Measurements from ENCODE around the gene FOSL2. TPM values are rescaled to one million over a fixed set of nuclear protein-coding genes. Genes with fewer than 3 reads are reported as not detected.

FOSL2 gene
- total and polyA plus RNA-seq, 2 donors (not counting 1 experiment from before 2014, with no cell fraction given): 2.5 to 37.7 TPM

DNA sequence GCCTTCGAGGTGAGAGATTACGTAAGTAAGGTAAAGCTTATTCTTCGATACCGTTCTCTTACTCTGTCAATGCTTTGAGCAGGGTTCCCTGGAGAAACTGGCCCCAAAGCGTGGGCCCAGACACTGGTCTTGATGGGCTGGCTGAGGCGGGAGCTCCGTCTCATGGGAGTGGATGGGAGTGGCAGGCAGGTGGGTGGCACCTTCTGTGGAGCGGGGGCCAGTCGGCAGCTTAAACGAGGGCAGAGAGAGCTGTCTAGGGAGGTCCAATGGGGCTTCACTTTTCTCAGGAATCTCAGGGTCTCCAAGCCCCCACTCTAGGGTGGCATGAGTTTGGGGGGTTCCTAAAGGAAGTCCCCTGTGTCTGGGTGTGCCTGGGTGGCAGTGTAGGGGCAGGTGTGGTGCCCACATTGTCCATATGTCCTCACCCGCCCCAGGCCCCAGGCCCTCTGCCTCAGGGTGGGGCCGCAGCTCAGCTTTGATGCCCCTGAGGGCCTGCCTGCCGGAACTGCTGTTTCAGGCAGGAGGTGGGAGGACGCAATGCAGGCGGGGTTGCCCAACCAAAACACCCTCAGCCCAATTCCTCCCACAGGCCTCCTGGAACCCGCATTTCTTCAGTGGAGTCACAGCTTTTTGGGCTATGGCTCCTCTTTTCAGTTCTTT lies 32.5 kb upstream of the FOSL2 start:
- no peaks in the 10 kb centered on the region for H3K79me2 ChIP-seq (ENCODE audit: control insufficient read depth, insufficient read depth, low read length)
- 68% methylated on average over 12 of the region's 16 CpGs for WGBS (ENCODE audit: insufficient coverage)
- H3K36me3 ChIP-seq (replicated peaks in 1 of 2; ENCODE audit: control extremely low read depth in 1 of 2, control insufficient read depth in 1 of 2, extremely low read depth in 1 of 2, insufficient read depth in 2 of 2, low read length in 1 of 2): no peaks in the 10 kb centered on the region
- H3K9me3 ChIP-seq (ENCODE audit: control extremely low read depth in 1 of 3, control insufficient read depth in 2 of 3, insufficient read depth in 1 of 3, low read length in 2 of 3): peaks cover 0 to 6% (median 0%) of the 10 kb centered on the region in 3 donors
- CTCF ChIA-PET: no interaction called here
- H3K27me3 ChIP-seq (replicated peaks in 1 of 4; ENCODE audit: control extremely low read depth in 1 of 4, control insufficient read depth in 3 of 4, insufficient read depth in 4 of 4, low read length in 3 of 4): peaks cover 0 to 7% (median 0%) of the 10 kb centered on the region in 4 experiments
- ATAC-seq (ENCODE audit: low read depth) (no peak), DNase-seq (no peak)
- H2AFZ ChIP-seq (ENCODE audit: insufficient read depth, low read depth, low read length, poor library complexity, severe bottlenecking): no peak overlapping the region
- Mint-ChIP-seq H3K27me3 (peaks cover 5% of the 10 kb centered on the region), H3K4me3 (no peak overlapping the region), H3K9me3 (ENCODE audit: insufficient read depth) (no peaks in the 10 kb centered on the region), H3K27ac (no peak overlapping the region), H3K4me1 (peaks cover 24% of the 10 kb centered on the region)
- H3K4me3 ChIP-seq (ENCODE audit: control extremely low read depth in 1 of 5, extremely low read depth in 1 of 5, insufficient read depth in 1 of 5, low read depth in 2 of 5, low read length in 4 of 5): no peak overlapping the region
- H3K4me2 ChIP-seq (replicated peaks; ENCODE audit: low read depth, low read length, poor library complexity, severe bottlenecking): peak overlapping the region; percentile 67
- POLR2A ChIA-PET: no interaction called here
- H3K9ac ChIP-seq (ENCODE audit: low read length): no peak overlapping the region
- no peak for TF ChIP-seq EZH2 (IDR thresholded peaks at IDR 0.05; ENCODE audit: borderline replicate concordance, insufficient read depth, low read depth, low read length, poor library complexity, severe bottlenecking)
- TF ChIP-seq, protein P1, sequence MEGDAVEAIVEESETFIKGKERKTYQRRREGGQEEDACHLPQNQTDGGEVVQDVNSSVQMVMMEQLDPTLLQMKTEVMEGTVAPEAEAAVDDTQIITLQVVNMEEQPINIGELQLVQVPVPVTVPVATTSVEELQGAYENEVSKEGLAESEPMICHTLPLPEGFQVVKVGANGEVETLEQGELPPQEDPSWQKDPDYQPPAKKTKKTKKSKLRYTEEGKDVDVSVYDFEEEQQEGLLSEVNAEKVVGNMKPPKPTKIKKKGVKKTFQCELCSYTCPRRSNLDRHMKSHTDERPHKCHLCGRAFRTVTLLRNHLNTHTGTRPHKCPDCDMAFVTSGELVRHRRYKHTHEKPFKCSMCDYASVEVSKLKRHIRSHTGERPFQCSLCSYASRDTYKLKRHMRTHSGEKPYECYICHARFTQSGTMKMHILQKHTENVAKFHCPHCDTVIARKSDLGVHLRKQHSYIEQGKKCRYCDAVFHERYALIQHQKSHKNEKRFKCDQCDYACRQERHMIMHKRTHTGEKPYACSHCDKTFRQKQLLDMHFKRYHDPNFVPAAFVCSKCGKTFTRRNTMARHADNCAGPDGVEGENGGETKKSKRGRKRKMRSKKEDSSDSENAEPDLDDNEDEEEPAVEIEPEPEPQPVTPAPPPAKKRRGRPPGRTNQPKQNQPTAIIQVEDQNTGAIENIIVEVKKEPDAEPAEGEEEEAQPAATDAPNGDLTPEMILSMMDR (IDR thresholded peaks at IDR 0.05): no peak
- no peaks in the 10 kb centered on the region for H4K20me1 ChIP-seq (ENCODE audit: control insufficient read depth, insufficient read depth, low read length, poor library complexity, severe bottlenecking)
- H3K27ac ChIP-seq (ENCODE audit: low read length in 2 of 2): no peak overlapping the region
- intact Hi-C loops (cut with micrococcal nuclease): no loop called here
- peaks cover 11 to 22% of the 10 kb centered on the region in 2 donors for H3K4me1 ChIP-seq (ENCODE audit: control insufficient read depth in 2 of 2, insufficient read depth in 2 of 2, low read length in 2 of 2)

DNA sequence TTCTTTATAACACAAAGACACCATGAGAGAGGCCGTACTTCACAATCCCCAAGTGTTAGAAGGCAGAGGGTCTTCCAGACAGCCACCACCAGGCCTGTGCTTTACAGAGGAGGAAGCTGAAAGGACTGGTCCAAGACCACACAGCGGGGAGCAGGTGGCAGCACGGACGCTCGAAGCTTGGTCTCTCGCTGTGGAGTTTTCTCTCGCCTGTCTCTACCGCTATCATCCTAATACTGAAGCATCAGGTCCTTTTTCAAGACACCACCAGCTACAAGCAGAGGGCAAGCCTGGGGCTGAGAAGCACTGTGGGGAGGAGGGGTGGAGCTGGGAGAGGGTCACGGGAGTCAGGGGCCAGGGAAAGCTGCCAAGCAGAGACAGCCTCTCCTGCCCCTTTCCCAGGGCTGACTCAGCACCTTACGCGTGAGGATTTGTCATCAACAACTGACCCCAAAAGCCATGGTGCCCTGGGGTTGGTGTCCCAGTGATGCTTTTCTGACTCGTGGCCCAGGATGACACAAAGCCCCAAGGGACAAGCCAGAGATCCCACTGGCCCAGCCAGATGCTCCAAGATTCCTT lies 31.9 kb upstream of the FOSL2 start:
- H3K9me3 Mint-ChIP-seq (ENCODE audit: insufficient read depth): no peaks in the 10 kb centered on the region
- intact Hi-C loops (cut with micrococcal nuclease): no loop called here

More for the DNA sequence above, 31.9 kb upstream of the FOSL2 start:
- H3K4me2 ChIP-seq (replicated peaks; ENCODE audit: low read depth, low read length, poor library complexity, severe bottlenecking): no peak overlapping the region
- CTCF ChIA-PET: no interaction called here
- Mint-ChIP-seq H3K4me1 (peaks cover 24% of the 10 kb centered on the region), H3K27me3 (peaks cover 5% of the 10 kb centered on the region), H3K27ac (no peak overlapping the region), H3K4me3 (no peak overlapping the region)
- H3K79me2 ChIP-seq (ENCODE audit: control insufficient read depth, insufficient read depth, low read length): no peaks in the 10 kb centered on the region
- H4K20me1 ChIP-seq (ENCODE audit: control insufficient read depth, insufficient read depth, low read length, poor library complexity, severe bottlenecking): no peaks in the 10 kb centered on the region
- peaks cover 0 to 7% (median 0%) of the 10 kb centered on the region in 4 experiments for H3K27me3 ChIP-seq (replicated peaks in 1 of 4; ENCODE audit: control extremely low read depth in 1 of 4, control insufficient read depth in 3 of 4, insufficient read depth in 4 of 4, low read length in 3 of 4)
- TF ChIP-seq, protein P1 (IDR thresholded peaks at IDR 0.05): no peak
- no peak for TF ChIP-seq EZH2 (IDR thresholded peaks at IDR 0.05; ENCODE audit: borderline replicate concordance, insufficient read depth, low read depth, low read length, poor library complexity, severe bottlenecking)
- DNase-seq (no peak), ATAC-seq (ENCODE audit: low read depth) (no peak)
- H3K27ac ChIP-seq (ENCODE audit: low read length in 2 of 2): no peak overlapping the region
- H3K9ac ChIP-seq (ENCODE audit: low read length): no peak overlapping the region
- 74% methylated on average over 4 of the region's 12 CpGs for WGBS (ENCODE audit: insufficient coverage)
- POLR2A ChIA-PET: no interaction called here
- peaks cover 11 to 22% of the 10 kb centered on the region in 2 donors for H3K4me1 ChIP-seq (ENCODE audit: control insufficient read depth in 2 of 2, insufficient read depth in 2 of 2, low read length in 2 of 2)
- H3K36me3 ChIP-seq (replicated peaks in 1 of 2; ENCODE audit: control extremely low read depth in 1 of 2, control insufficient read depth in 1 of 2, extremely low read depth in 1 of 2, insufficient read depth in 2 of 2, low read length in 1 of 2): no peaks in the 10 kb centered on the region
- H2AFZ ChIP-seq (ENCODE audit: insufficient read depth, low read depth, low read length, poor library complexity, severe bottlenecking): no peak overlapping the region
- H3K4me3 ChIP-seq (ENCODE audit: control extremely low read depth in 1 of 5, extremely low read depth in 1 of 5, insufficient read depth in 1 of 5, low read depth in 2 of 5, low read length in 4 of 5): no peak overlapping the region
- H3K9me3 ChIP-seq (ENCODE audit: control extremely low read depth in 1 of 3, control insufficient read depth in 2 of 3, insufficient read depth in 1 of 3, low read length in 2 of 3): peaks cover 0 to 6% (median 0%) of the 10 kb centered on the region in 3 donors
